Neural progenitor cell (in vitro differentiated cells): ENCODE results near the gene CASP9.

Experiments used
- CTCF ChIP-seq: fragments of 200-600 bp; sonication (generic); IDR thresholded peaks from 2 replicates; pipeline ENCODE4 v1.5.1; 2017; ENCODE audit warnings: antibody characterized with exemption, mild to moderate bottlenecking
- EZH2 ChIP-seq: fragments of 200-600 bp; sonication (generic); IDR thresholded peaks from 2 replicates; pipeline ENCODE4 v1.6.1; 2017; ENCODE audit warnings: antibody characterized with exemption, mild to moderate bottlenecking, moderate library complexity

GRCh38 chr1:15451014-15451722, 72.8 kb downstream of the CASP9 start:
- TF ChIP-seq CTCF (no peak), EZH2 (no peak)
